Ovary (tissue), 3 donors: ENCODE results near the gene ZNF682.
"Not testable (repeated sequence)": the region's sequence is repeated elsewhere in the genome, so short reads cannot be mapped to it uniquely, and the experiment has no call there.

Experiments used
- EP300 ChIP-seq: sonication (generic); formaldehyde crosslinking; IDR thresholded peaks from one replicate; pipeline ENCODE4 v1.6.1; 2017; ENCODE audit warnings: antibody characterized with exemption
- POLR2A ChIP-seq: fragments of 450-650 bp; IDR thresholded peaks from one replicate; pipeline ENCODE4 v1.6.1; 2017; ENCODE audit warnings: antibody characterized with exemption, mild to moderate bottlenecking, moderate library complexity
- TF ChIP-seq, protein P1 (sequence below), 3 donors: fragments of 450-650 bp in 2 of 3; fragments of 200-600 bp in 1 of 3; IDR thresholded peaks; one replicate each; pipeline versions ENCODE4 v1.5.1 to v1.8.0; 2016 to 2022; ENCODE audit warnings: antibody characterized with exemption in 3 of 3, mild to moderate bottlenecking in 1 of 3
- donor health status: DM: no; HTN: no; CAD: no.

GRCh38 chr19:20068559-20068958 lies 29.3 kb upstream of the ZNF682 start:
- not testable (repeated sequence) for TF ChIP-seq EP300, POLR2A
- TF ChIP-seq, protein P1, sequence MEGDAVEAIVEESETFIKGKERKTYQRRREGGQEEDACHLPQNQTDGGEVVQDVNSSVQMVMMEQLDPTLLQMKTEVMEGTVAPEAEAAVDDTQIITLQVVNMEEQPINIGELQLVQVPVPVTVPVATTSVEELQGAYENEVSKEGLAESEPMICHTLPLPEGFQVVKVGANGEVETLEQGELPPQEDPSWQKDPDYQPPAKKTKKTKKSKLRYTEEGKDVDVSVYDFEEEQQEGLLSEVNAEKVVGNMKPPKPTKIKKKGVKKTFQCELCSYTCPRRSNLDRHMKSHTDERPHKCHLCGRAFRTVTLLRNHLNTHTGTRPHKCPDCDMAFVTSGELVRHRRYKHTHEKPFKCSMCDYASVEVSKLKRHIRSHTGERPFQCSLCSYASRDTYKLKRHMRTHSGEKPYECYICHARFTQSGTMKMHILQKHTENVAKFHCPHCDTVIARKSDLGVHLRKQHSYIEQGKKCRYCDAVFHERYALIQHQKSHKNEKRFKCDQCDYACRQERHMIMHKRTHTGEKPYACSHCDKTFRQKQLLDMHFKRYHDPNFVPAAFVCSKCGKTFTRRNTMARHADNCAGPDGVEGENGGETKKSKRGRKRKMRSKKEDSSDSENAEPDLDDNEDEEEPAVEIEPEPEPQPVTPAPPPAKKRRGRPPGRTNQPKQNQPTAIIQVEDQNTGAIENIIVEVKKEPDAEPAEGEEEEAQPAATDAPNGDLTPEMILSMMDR (IDR thresholded peaks at IDR 0.05): not testable (repeated sequence)
